K562 (cell line): ENCODE data around the gene MLLT3. TPM values are rescaled to one million over a fixed set of nuclear protein-coding genes. Genes with fewer than 3 reads are reported as not detected.

Experiments used
- ATAC-seq: fragments of 200-7000 bp; cut with Tn5 transposase; 3 replicates; pipeline ENCODE4 v1.9.1; 2020; ENCODE audit warnings: moderate library complexity
- BruUV-seq: library from RNA; stranded (reverse); fragments of 400-500 nt; replicated peaks from 2 replicates; lab custom pipeline; 2021; lab: Mats Ljungman, UMichigan
- CTCF ChIA-PET: fragments of 300-600 bp; formaldehyde crosslinking; extraction: SDS; loops from one replicate; lab custom pipeline; 2021; ENCODE audit warnings: low intra/inter-chr PET ratio; lab: Yijun Ruan, JAX
- POLR2A ChIA-PET: fragments of 300-600, 350-650 bp; sonication (Branson Sonifier 250); formaldehyde crosslinking; extraction: SDS; loops from one replicate; lab custom pipeline; 2021; ENCODE audit warnings: antibody characterized with exemption, inconsistent platforms; lab: Yijun Ruan, JAX
- DNase-seq, 4 experiments: peaks; one replicate each; pipeline versions ENCODE4 v3.0.0 to v3.0.0-alpha.2; 2011 to 2018; ENCODE audit warnings: low spot score in 3 of 4, mixed read lengths in 3 of 4; ENCODE audit errors: extremely low read depth in 1 of 4
- FAIRE-seq: peaks from 2 replicates; lab custom pipeline; 2011; peaks lifted over from hg19 to GRCh38; lab: Jason Lieb, UNC
- H2AFZ ChIP-seq: 2 replicates; pipeline ENCODE4 v1.6.0; 2011; ENCODE audit warnings: low read depth, low read length, control low read depth, inconsistent platforms
- H3K27ac ChIP-seq: fragments of 200-600 bp; 3 replicates; pipeline ENCODE4 v1.8.0; 2011; ENCODE audit warnings: low read depth, mild to moderate bottlenecking, control low read depth, inconsistent platforms, low read length, moderate library complexity, mixed read lengths; ENCODE audit errors: extremely low read depth
- H3K27me3 ChIP-seq, 2 experiments: fragments of 300-600 bp in 1 of 2; 2 replicates in 1 of 2; 3 replicates in 1 of 2; pipeline versions ENCODE4 v1.6.0 to v1.8.0; 2011; ENCODE audit warnings: inconsistent platforms in 2 of 2, low read length in 2 of 2, mild to moderate bottlenecking in 1 of 2, mixed read lengths in 1 of 2, moderate library complexity in 1 of 2; ENCODE audit not compliant: control insufficient read depth in 2 of 2, insufficient read depth in 2 of 2
- H3K36me3 ChIP-seq: fragments of 300-600 bp; 3 replicates; pipeline ENCODE4 v1.8.0; 2011; ENCODE audit warnings: mild to moderate bottlenecking, low read length, inconsistent platforms; ENCODE audit not compliant: control insufficient read depth, insufficient read depth
- H3K4me1 ChIP-seq, 2 experiments: fragments of 200-600 bp in 1 of 2; replicated peaks in 1 of 2; 2 replicates in 1 of 2; 3 replicates in 1 of 2; pipeline versions ENCODE4 v1.5.1 to v1.8.0; 2011; ENCODE audit warnings: inconsistent platforms in 2 of 2, low read length in 2 of 2, mild to moderate bottlenecking in 1 of 2, mixed read lengths in 1 of 2, moderate library complexity in 1 of 2; ENCODE audit not compliant: control insufficient read depth in 2 of 2, insufficient read depth in 2 of 2
- H3K4me2 ChIP-seq: 2 replicates; pipeline ENCODE4 v1.6.1; 2011; ENCODE audit warnings: low read length, control low read depth, inconsistent platforms, mixed read lengths; ENCODE audit not compliant: insufficient read depth
- H3K4me3 ChIP-seq: fragments of 200-600 bp; sonication (generic), shearing (Covaris generic); 2 replicates; pipeline ENCODE4 v1.5.1; 2016; ENCODE audit warnings: control low read depth, inconsistent platforms
- H3K79me2 ChIP-seq: fragments of 200-600 bp; 3 replicates; pipeline ENCODE4 v1.8.0; 2011; ENCODE audit warnings: low read length, inconsistent platforms; ENCODE audit not compliant: control insufficient read depth, insufficient read depth
- H3K9ac ChIP-seq, 2 experiments: 2 replicates each; pipeline versions ENCODE4 v1.6.0 to v1.6.1; 2011; ENCODE audit warnings: low read depth in 2 of 2, low read length in 2 of 2, control low read depth in 1 of 2, inconsistent platforms in 1 of 2, mild to moderate bottlenecking in 1 of 2, mixed read lengths in 1 of 2; ENCODE audit not compliant: insufficient read depth in 1 of 2
- H3K9me1 ChIP-seq: one replicate; pipeline ENCODE4 v1.6.0; 2011; ENCODE audit warnings: inconsistent platforms, mild to moderate bottlenecking, low read length, moderate library complexity; ENCODE audit not compliant: control insufficient read depth, insufficient read depth
- H3K9me3 ChIP-seq: replicated peaks from 2 replicates; pipeline ENCODE4 v1.5.1; 2011; ENCODE audit warnings: low read depth, low read length, inconsistent platforms; ENCODE audit not compliant: control insufficient read depth, insufficient read depth
- H4K20me1 ChIP-seq: replicated peaks from 2 replicates; pipeline ENCODE4 v1.6.1; 2011; ENCODE audit warnings: low read length, inconsistent platforms, mixed read lengths; ENCODE audit not compliant: control insufficient read depth, insufficient read depth
- FOXJ3 ChIP-seq: sonication (generic); formaldehyde crosslinking; IDR thresholded peaks from 2 replicates; pipeline ENCODE4 v1.4.0; 2020; ENCODE audit warnings: mild to moderate bottlenecking, missing genetic modification reagents
- MAFF ChIP-seq: IDR thresholded peaks from 2 replicates; pipeline ENCODE4 v1.6.1; 2012; ENCODE audit warnings: low read length, improper control_type of control experiment
- MBD1 ChIP-seq: fragments of 250-450 bp; sonication (Bioruptor Pico); IDR thresholded peaks from 2 replicates; pipeline ENCODE4 v1.8.0; 2022; ENCODE audit warnings: inconsistent platforms
- RERE ChIP-seq: sonication (generic); formaldehyde crosslinking; IDR thresholded peaks from 2 replicates; pipeline ENCODE4 v1.8.0; 2023; ENCODE audit warnings: missing genetic modification reagents, mild to moderate bottlenecking, borderline replicate concordance
- WGBS: fragments of 100-300 bp; shearing (Covaris generic); methylation state at CpG from one replicate; pipeline ENCODE4 v1.1.6; 2016; ENCODE audit warnings: low coverage, mixed read lengths; ENCODE audit not compliant: insufficient coverage; ENCODE audit errors: missing lambda C conversion rate; 5-methylcytosine and 5-hydroxymethylcytosine counted together
- in situ Hi-C: fragments of 300-500 bp; cut with MboI; formaldehyde crosslinking; loops from 4 replicates; pipeline ENCODE4 v1.15.0; 2018; ENCODE audit warnings: inconsistent platforms, mixed read lengths
- intact Hi-C: fragments of 100-400 bp; cut with micrococcal nuclease; formaldehyde crosslinking; loops from 2 replicates; pipeline ENCODE4 v1.14.2; 2022
- polyA plus RNA-seq, 8 experiments: library from polyadenylated mRNA; depleted of rRNA in 4 of 8; stranded (reverse) in 5 of 8; unstranded in 3 of 8; fragments of >200 nt; fragmentation: Nextera tagmentation in 2 of 8; fragmentation: Illumina TruSeq in 1 of 8; extraction: Ambion mirVana in 2 of 8; extraction: Trizol in 1 of 8; gene quantifications; 2 replicates each; pipeline versions ENCODE4 v1.2.1 to v1.2.3, GENCODE V29; 2011 to 2014; ENCODE audit warnings: inconsistent platforms in 1 of 8, missing spikeins in 1 of 8
- total RNA-seq, 7 experiments: library from RNA; depleted of rRNA in 6 of 7; stranded (reverse); fragments of >200 nt in 6 of 7; fragmentation: Illumina TruSeq in 2 of 7; extraction: Trizol in 2 of 7; gene quantifications; 2 replicates each; pipeline versions ENCODE4 v1.2.1 to v1.2.3, GENCODE V29; 2011 to 2021; ENCODE audit warnings: low replicate concordance in 1 of 7

MLLT3 gene
- total and polyA plus RNA-seq, 9 of the 15 experiments (the other 6 are each of a cell fraction or from before 2014, with no cell fraction given): 0.07 to 0.42 (median 0.22) TPM; not detected in 4

GRCh38 chr9:20623021-20623747, 885 bp upstream of the MLLT3 start:
- intact Hi-C loops: no loop called here
- H3K27me3 ChIP-seq: no peaks in the 10 kb centered on the region
- no peak overlapping the region for H3K27ac ChIP-seq
- H2AFZ ChIP-seq: no peak overlapping the region
- H3K9me3 ChIP-seq: no peaks in the 10 kb centered on the region
- H3K4me1 ChIP-seq: no peaks in the 10 kb centered on the region
- no peak for TF ChIP-seq MAFF
- FAIRE-seq: no peak
- H3K4me3 ChIP-seq: no peak overlapping the region
- H4K20me1 ChIP-seq: no peaks in the 10 kb centered on the region
- DNase-seq: no peak
- H3K79me2 ChIP-seq: no peaks in the 10 kb centered on the region
- 6% methylated on average over 26 of the region's 40 CpGs for WGBS
- H3K9ac ChIP-seq: no peak overlapping the region
- no TSS peak for BruUV-seq
- no peak overlapping the region for H3K4me2 ChIP-seq
- CTCF ChIA-PET: no interaction called here
- in situ Hi-C loops: no loop called here
- H3K9me1 ChIP-seq: no peaks in the 10 kb centered on the region
- ATAC-seq: no peak
- POLR2A ChIA-PET: no interaction called here
- H3K36me3 ChIP-seq: no peaks in the 10 kb centered on the region

- no peak overlapping the region for H3K4me3 ChIP-seq
- H2AFZ ChIP-seq: no peak overlapping the region
- H3K27ac ChIP-seq: no peak overlapping the region
- no peaks in the 10 kb centered on the region for H3K79me2 ChIP-seq
- DNase-seq: no peak
- POLR2A ChIA-PET: no interaction called here
- H3K9me3 ChIP-seq: no peaks in the 10 kb centered on the region
- in situ Hi-C loops: no loop called here
- no peaks in the 10 kb centered on the region for H3K27me3 ChIP-seq
- H3K9me1 ChIP-seq: no peaks in the 10 kb centered on the region
- H3K4me1 ChIP-seq: no peaks in the 10 kb centered on the region
- H3K4me2 ChIP-seq: no peak overlapping the region
- ATAC-seq: no peak
- intact Hi-C loops: no loop called here
- WGBS: 50% methylated on average over 2 of the region's 82 CpGs
- no peaks in the 10 kb centered on the region for H3K36me3 ChIP-seq
- no peaks in the 10 kb centered on the region for H4K20me1 ChIP-seq
- no peak for FAIRE-seq
- H3K9ac ChIP-seq: no peak overlapping the region
- CTCF ChIA-PET: no interaction called here
- no TSS peak for BruUV-seq
- TF ChIP-seq RERE (CRISPR knock-in tag) (no peak), FOXJ3 (CRISPR knock-in tag) (no peak), MBD1 (CRISPR knock-in tag) (no peak)
Observed at GRCh38 chr9:20621471-20622329, 599 bp downstream of the MLLT3 start.
